Spleen (tissue), 11 donors: ENCODE measurements around the gene SPG7. TPM values are rescaled to one million over a fixed set of nuclear protein-coding genes. Genes with fewer than 3 reads are reported as not detected.

ENCODE experiments used
- DNase-seq: peaks from one replicate; pipeline ENCODE4 v3.0.0-alpha.2; 2020
- H3K27ac ChIP-seq, 8 donors: fragments of 200-600 bp; sonication (generic) in 7 of 8; 1 replicate in 4 of 8; 2 replicates in 4 of 8; pipeline versions ENCODE4 v1.5.0 to v1.8.0; 2016 to 2021; ENCODE audit warnings: inconsistent platforms in 4 of 8, mild to moderate bottlenecking in 4 of 8, moderate library complexity in 1 of 8
- H3K27me3 ChIP-seq, 7 donors: fragments of 200-600 bp; sonication (generic) in 6 of 7; replicated peaks in 1 of 7; 1 replicate in 4 of 7; 2 replicates in 3 of 7; pipeline versions ENCODE4 v1.5.0 to v1.8.0; 2016 to 2021; ENCODE audit warnings: inconsistent platforms in 3 of 7, mild to moderate bottlenecking in 1 of 7
- H3K36me3 ChIP-seq, 6 donors: fragments of 200-600 bp; sonication (generic) in 5 of 6; 1 replicate in 4 of 6; 2 replicates in 2 of 6; pipeline versions ENCODE4 v1.5.0 to v1.8.0; 2016 to 2021; ENCODE audit warnings: inconsistent platforms in 2 of 6
- H3K4me1 ChIP-seq, 6 donors: fragments of 200-600 bp; sonication (generic) in 5 of 6; 1 replicate in 3 of 6; 2 replicates in 3 of 6; pipeline versions ENCODE4 v1.5.0 to v1.8.0; 2016 to 2021; ENCODE audit warnings: inconsistent platforms in 3 of 6
- H3K4me3 ChIP-seq, 8 donors: fragments of 200-600 bp; sonication (generic) in 7 of 8; 1 replicate in 4 of 8; 2 replicates in 4 of 8; pipeline versions ENCODE4 v1.5.0 to v1.8.0; 2016 to 2021; ENCODE audit warnings: inconsistent platforms in 4 of 8, mild to moderate bottlenecking in 4 of 8, moderate library complexity in 2 of 8
- H3K9me3 ChIP-seq, 8 donors: fragments of 200-600 bp; sonication (generic) in 7 of 8; 1 replicate in 4 of 8; 2 replicates in 4 of 8; pipeline versions ENCODE4 v1.5.0 to v1.8.0; 2016 to 2021; ENCODE audit warnings: inconsistent platforms in 4 of 8
- CTCF ChIP-seq, 11 experiments: fragments of 200-600 bp in 7 of 11; fragments of 450-650 bp in 4 of 11; sonication (generic) in 4 of 11; IDR thresholded peaks in 8 of 11; conservative IDR thresholded peaks in 3 of 11; 1 replicate in 7 of 11; 2 replicates in 4 of 11; pipeline versions ENCODE4 v1.4.0 to v1.8.0; 2016 to 2021; ENCODE audit warnings: antibody characterized with exemption in 11 of 11, inconsistent platforms in 4 of 11, mild to moderate bottlenecking in 1 of 11
- POLR2A ChIP-seq, 3 donors: fragments of 450-650 bp; IDR thresholded peaks; one replicate each; pipeline ENCODE4 v1.5.1; 2017; ENCODE audit warnings: antibody characterized with exemption in 3 of 3, mild to moderate bottlenecking in 1 of 3
- POLR2AphosphoS5 ChIP-seq, 3 donors: sonication (generic); formaldehyde crosslinking; IDR thresholded peaks; one replicate each; pipeline ENCODE4 v1.5.1; 2017; ENCODE audit warnings: antibody characterized with exemption in 3 of 3
- WGBS, 5 donors: extraction: QIAGEN DNeasy Blood & Tissue Kit in 3 of 5; methylation state at CpG; one replicate each; pipeline versions ENCODE4 v1.1.5 to v1.1.7; 2013 to 2018; 5-methylcytosine and 5-hydroxymethylcytosine counted together
- intact Hi-C: fragments of 100-400 bp; cut with DNase I; formaldehyde crosslinking; loops from one replicate; pipeline ENCODE4 v1.15.0; 2023; ENCODE audit warnings: low total_unique reads
- polyA plus RNA-seq, 3 donors: library from polyadenylated mRNA; stranded (reverse); fragments of 200-250 nt; gene quantifications; one replicate each; pipeline ENCODE4 v1.2.1, GENCODE V29; 2013
- total RNA-seq, 7 donors: library from RNA; depleted of rRNA in 3 of 7; stranded (reverse); fragments of >200 nt in 3 of 7; fragmentation: NEBNext Ultra II Directional in 4 of 7; extraction: Animal tissue kit (Norgen Biotek cat#: 25700) in 4 of 7; gene quantifications; one replicate each; pipeline versions ENCODE4 v1.1.0 to v1.2.1, GENCODE V29; 2016 to 2021
- donor health status: healthy with polysubstance abuse.
- donor health status: DM: no; HTN: no; CAD: no; lungs with moderate emphysema.
- donor health status: DM: no; HTN: no; CAD: no.
- donor health status: Bipolar disorder and iron deficiency.
- donor health status: healthy.
- donor health status: DM: no; HTN: no; CAD: no.
- donor health status: DM: yes; HTN: yes; CAD: no.

The SPG7 gene
- total and polyA plus RNA-seq, 10 donors, result 64.5 to 260 (median 144) TPM

- Histone ChIP-seq H3K27ac (peak overlapping the region in 1 of 8 donors; percentile 35), H3K27me3 (peaks cover 0 to 8% (median under 1%) of the 10 kb centered on the region in 7 donors), H3K36me3 (no peaks in the 10 kb centered on the region), H3K4me1 (peaks cover 0 to 18% (median 8%) of the 10 kb centered on the region in 6 donors), H3K4me3 (no peak overlapping the region), H3K9me3 (no peaks in the 10 kb centered on the region)
- TF ChIP-seq POLR2A (IDR thresholded peaks at IDR 0.05), result no peak
- no peak for TF ChIP-seq CTCF (IDR thresholded peaks at IDR 0.05 in 8 of 11, conservative IDR thresholded peaks at IDR 0.05 in 3 of 11)
- no peak for TF ChIP-seq POLR2AphosphoS5 (IDR thresholded peaks at IDR 0.05)
- intact Hi-C loops, result no loop called here
- WGBS, 5 donors, result 55 to 66% (median 59%) methylated on average over 12 to 15 of the region's 15 CpGs
- DNase-seq, result peak; percentile 68
These were observed 73.8 kb downstream of the SPG7 start for GRCh38 chr16:89581861-89582563.

GRCh38 chr16:89582614-89583196, 74.5 kb downstream of the SPG7 start:
- TF ChIP-seq POLR2A (IDR thresholded peaks at IDR 0.05), result no peak
- no peak for TF ChIP-seq POLR2AphosphoS5 (IDR thresholded peaks at IDR 0.05)
- no peak for TF ChIP-seq CTCF (IDR thresholded peaks at IDR 0.05 in 8 of 11, conservative IDR thresholded peaks at IDR 0.05 in 3 of 11)
- Histone ChIP-seq H3K4me1 (peaks cover 0 to 18% (median 8%) of the 10 kb centered on the region in 6 donors), H3K27me3 (peaks cover 0 to under 1% (median 0%) of the 10 kb centered on the region in 7 donors), H3K36me3 (no peaks in the 10 kb centered on the region), H3K27ac (peak overlapping the region in 1 of 8 donors; percentile 35), H3K9me3 (no peaks in the 10 kb centered on the region), H3K4me3 (no peak overlapping the region)
- intact Hi-C loops, result no loop called here
- DNase-seq, result peak; percentile 69
- 93 to 100% (median 94%) methylated on average over 3 to 19 of the region's 19 CpGs for WGBS, 5 donors

GRCh38 chr16:89583197-89583894, 75.1 kb downstream of the SPG7 start:
- intact Hi-C loops, result no loop called here

GRCh38 chr16:89583895-89584644, 75.9 kb downstream of the SPG7 start:
- Histone ChIP-seq H3K27me3 (no peaks in the 10 kb centered on the region), H3K4me3 (no peak overlapping the region), H3K36me3 (no peaks in the 10 kb centered on the region), H3K9me3 (no peaks in the 10 kb centered on the region), H3K27ac (no peak overlapping the region), H3K4me1 (peaks cover 0 to 18% (median 8%) of the 10 kb centered on the region in 6 donors)
- TF ChIP-seq CTCF (IDR thresholded peaks at IDR 0.05 in 8 of 11, conservative IDR thresholded peaks at IDR 0.05 in 3 of 11) (no peak), POLR2AphosphoS5 (IDR thresholded peaks at IDR 0.05) (no peak), POLR2A (IDR thresholded peaks at IDR 0.05) (no peak)
- WGBS, 5 donors, result 89 to 94% (median 93%) methylated on average over 19 to 49 of the region's 49 CpGs
- intact Hi-C loops, result no loop called here
- DNase-seq, result peak; percentile 67

More at GRCh38 chr16:89583197-89583894, 75.1 kb downstream of the SPG7 start:
- TF ChIP-seq POLR2AphosphoS5 (IDR thresholded peaks at IDR 0.05) (no peak), POLR2A (IDR thresholded peaks at IDR 0.05) (no peak)
- 86 to 95% (median 92%) methylated on average over 27 to 36 of the region's 36 CpGs for WGBS, 5 donors
- Histone ChIP-seq H3K9me3 (no peaks in the 10 kb centered on the region), H3K36me3 (no peaks in the 10 kb centered on the region), H3K27ac (no peak overlapping the region), H3K27me3 (no peaks in the 10 kb centered on the region), H3K4me3 (no peak overlapping the region), H3K4me1 (peaks cover 0 to 18% (median 8%) of the 10 kb centered on the region in 6 donors)
- no peak for DNase-seq
